Thyroid gland (tissue), 4 donors: Measurements from ENCODE around the gene NR1H4.

Source experiments
- POLR2A ChIP-seq, 2 donors: fragments of 450-650 bp; IDR thresholded peaks; one replicate each; pipeline ENCODE4 v1.6.1; 2017; ENCODE audit warnings: antibody characterized with exemption in 2 of 2, mild to moderate bottlenecking in 2 of 2, moderate library complexity in 1 of 2
- TF ChIP-seq, protein P1 (sequence below), 6 experiments: fragments of 200-600 bp in 3 of 6; fragments of 450-650 bp in 3 of 6; sonication (generic) in 3 of 6; IDR thresholded peaks; one replicate each; pipeline ENCODE4 v1.5.1; 2016 to 2019; ENCODE audit warnings: antibody characterized with exemption in 6 of 6, mild to moderate bottlenecking in 2 of 6, inconsistent platforms in 1 of 6, moderate library complexity in 1 of 6

DNA sequence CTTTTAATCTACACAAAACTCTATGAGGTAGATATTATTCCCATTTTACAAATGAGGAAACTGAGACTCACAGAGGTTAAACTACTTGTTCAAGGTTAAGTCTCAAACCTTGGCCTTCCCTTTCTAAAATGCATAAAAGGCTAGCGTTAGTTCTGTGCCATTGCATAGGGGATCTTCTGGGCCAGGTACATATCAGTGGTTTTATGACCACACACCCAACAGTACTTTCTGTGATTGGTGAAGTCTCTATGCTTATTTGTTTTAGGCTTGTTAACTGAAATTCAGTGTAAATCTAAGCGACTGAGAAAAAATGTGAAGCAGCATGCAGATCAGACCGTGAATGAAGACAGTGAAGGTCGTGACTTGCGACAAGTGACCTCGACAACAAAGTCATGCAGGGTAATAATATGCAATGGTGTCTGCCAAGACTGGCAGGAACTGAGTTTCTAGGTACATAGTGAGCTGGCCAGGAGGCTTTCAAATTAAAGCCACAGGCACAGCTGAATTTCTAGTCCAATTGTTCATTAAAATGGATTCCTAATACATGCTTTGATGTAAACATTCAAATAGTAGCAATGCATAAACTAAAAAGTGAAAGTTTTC is 61.1 kb downstream of the NR1H4 start:
- TF ChIP-seq, protein P1, sequence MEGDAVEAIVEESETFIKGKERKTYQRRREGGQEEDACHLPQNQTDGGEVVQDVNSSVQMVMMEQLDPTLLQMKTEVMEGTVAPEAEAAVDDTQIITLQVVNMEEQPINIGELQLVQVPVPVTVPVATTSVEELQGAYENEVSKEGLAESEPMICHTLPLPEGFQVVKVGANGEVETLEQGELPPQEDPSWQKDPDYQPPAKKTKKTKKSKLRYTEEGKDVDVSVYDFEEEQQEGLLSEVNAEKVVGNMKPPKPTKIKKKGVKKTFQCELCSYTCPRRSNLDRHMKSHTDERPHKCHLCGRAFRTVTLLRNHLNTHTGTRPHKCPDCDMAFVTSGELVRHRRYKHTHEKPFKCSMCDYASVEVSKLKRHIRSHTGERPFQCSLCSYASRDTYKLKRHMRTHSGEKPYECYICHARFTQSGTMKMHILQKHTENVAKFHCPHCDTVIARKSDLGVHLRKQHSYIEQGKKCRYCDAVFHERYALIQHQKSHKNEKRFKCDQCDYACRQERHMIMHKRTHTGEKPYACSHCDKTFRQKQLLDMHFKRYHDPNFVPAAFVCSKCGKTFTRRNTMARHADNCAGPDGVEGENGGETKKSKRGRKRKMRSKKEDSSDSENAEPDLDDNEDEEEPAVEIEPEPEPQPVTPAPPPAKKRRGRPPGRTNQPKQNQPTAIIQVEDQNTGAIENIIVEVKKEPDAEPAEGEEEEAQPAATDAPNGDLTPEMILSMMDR (IDR thresholded peaks at IDR 0.05): no peak
- TF ChIP-seq POLR2A (IDR thresholded peaks at IDR 0.05): no peak
